GM21717 (cell line): ENCODE data around the gene FUT3.
"Not testable (repeated sequence)": the region's sequence is repeated elsewhere in the genome, so short reads cannot be mapped to it uniquely, and the experiment has no call there.

Source experiments
- ATAC-seq: cut with Tn5 transposase; IDR thresholded peaks from one replicate; pipeline ENCODE4 v1.9.1; 2021; ENCODE audit warnings: mild to moderate bottlenecking, moderate library complexity; ENCODE audit not compliant: unreplicated experiment

Gene FUT3

DNA sequence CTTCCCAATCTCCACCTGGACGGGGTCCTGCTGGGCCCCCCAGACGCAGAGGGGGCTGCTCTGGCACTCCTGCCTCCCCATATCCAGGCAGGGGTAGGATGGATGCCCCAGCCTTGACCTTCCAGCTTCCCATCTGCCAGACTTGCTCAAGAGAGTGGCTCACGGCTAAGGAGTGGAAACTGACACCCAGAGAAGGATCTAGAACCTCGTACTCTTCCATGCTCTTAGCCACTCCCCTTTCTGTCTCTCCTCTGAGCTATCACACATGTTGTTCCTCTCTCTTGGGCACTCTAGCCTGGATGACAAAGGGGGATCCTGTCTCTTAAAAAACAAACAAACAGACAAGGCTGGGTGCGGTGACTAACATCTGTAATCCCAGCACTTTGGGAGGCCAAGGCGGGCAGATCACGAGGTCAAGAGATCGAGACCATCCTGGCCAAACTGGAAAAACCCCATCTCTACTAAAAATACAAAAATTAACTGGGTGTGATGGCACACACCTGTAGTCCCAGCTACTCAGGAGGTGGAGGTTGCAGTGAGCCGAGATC lies 31.2 kb upstream of the FUT3 start:
- ATAC-seq, result no peak

GRCh38 chr19:5881543-5882299 lies 30.5 kb upstream of the FUT3 start:
- ATAC-seq, result no peak

DNA sequence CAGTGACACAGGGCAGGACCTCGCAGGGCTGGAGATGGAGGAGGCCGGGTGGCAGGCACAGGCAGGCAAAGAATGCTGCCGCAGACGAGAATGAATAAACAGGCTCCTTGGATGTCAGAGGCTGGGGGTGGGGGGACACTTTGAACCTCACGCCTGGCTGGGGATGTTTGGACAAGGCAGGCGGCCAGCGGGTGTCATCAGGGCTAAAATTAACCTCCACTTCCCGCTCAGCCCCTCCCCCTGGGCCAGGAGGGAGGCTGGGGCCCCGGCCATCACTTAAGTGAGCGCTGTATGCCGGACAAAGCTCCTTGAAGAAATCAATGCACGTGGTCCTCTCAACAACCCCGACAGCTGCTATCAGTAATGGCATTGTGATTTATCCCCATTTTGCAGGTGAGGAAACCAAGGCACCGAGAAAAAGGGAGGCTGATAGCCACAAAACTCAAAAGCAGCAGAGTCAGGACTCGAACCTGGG lies 29.4 kb upstream of the FUT3 start:
- ATAC-seq, result no peak

DNA sequence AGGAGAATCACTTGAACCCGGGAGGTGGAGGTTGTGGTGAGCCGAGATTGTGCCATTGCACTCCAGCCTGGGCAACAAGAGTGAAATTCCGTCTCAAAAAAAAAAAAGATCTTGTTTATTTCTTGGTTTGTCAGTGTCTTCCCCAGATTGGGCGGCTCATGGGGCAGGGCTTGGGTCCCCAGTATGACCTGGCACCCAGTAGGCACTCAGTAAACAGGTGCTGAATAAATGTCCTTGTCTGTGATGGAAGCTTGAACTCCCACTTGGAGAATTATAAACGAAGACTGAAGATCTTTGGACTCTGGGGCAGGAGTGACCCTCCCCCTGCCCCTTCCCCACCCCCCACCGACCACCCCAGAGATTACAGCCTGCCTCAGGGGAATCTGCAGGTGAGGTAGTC lies 28.9 kb upstream of the FUT3 start:
- no peak for ATAC-seq

DNA sequence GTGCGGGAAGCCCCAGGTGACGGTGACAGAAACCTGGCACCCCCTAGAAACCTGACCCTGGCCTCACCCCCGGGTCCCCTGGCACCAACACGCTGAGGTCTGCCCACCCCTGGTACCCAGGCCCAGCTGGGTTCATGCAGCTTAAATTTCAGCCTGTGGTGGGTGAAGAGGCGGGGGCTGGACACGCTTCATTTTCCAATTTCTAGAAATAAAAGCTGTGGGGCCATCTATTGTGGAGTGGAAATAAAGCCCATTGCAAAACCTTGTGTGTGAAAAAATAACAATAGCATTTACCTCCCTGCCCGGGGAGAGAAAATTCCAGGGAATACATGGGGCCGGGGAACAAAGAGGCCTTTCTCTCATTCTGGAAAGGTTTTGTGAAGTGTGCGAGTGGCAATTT lies 26.6 kb upstream of the FUT3 start:
- ATAC-seq, result no peak

- ATAC-seq, result no peak
Measured at GRCh38 chr19:5877427-5877826, 26.2 kb upstream of the FUT3 start.

- not testable (repeated sequence) for ATAC-seq
Measured at GRCh38 chr19:5874496-5874895, 23.2 kb upstream of the FUT3 start.

GRCh38 chr19:5873617-5874199 lies 22.5 kb upstream of the FUT3 start:
- ATAC-seq, result no peak

DNA sequence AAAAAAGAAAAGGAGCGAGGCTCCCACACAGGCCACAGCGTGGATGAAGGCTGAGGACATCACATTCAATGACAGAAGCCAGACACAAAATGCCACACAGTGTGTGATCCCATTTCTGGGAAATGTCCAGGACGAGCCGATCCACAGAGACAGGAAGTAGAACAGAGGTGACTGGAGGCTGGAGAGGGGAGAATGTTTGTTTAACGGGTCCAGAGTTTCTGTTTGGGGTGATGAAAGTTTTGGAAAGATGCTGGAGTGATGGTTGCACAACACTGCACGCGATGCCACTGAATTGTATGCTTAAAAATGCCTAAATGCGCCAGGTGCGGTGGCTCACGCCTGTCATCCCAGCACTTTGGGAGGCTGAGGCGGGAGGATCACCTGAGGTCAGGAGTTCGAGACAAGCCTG lies 19.7 kb upstream of the FUT3 start:
- ATAC-seq, result no peak

- ATAC-seq, result no peak
Measured at GRCh38 chr19:5867201-5868136, 16.2 kb upstream of the FUT3 start.

GRCh38 chr19:5865772-5866171 lies 14.5 kb upstream of the FUT3 start:
- ATAC-seq, result no peak

GRCh38 chr19:5864725-5865486 lies 13.7 kb upstream of the FUT3 start:
- no peak for ATAC-seq

- no peak for ATAC-seq
Measured at GRCh38 chr19:5864013-5864720, 12.9 kb upstream of the FUT3 start.

GRCh38 chr19:5863030-5863665 lies 11.9 kb upstream of the FUT3 start:
- ATAC-seq, result no peak

- no peak for ATAC-seq
Measured at GRCh38 chr19:5857203-5858081, 6.2 kb upstream of the FUT3 start.

GRCh38 chr19:5855151-5855550 lies 3.9 kb upstream of the FUT3 start:
- not testable (repeated sequence) for ATAC-seq

- not testable (repeated sequence) for ATAC-seq
Measured at GRCh38 chr19:5854121-5854520, 2.9 kb upstream of the FUT3 start.

- ATAC-seq, result no peak
Measured at GRCh38 chr19:5850743-5851293, 431 bp downstream of the FUT3 start.
